Measurements from ENCODE around the gene KCTD17.
"Not testable (repeated sequence)": the region's sequence is repeated elsewhere in the genome, so short reads cannot be mapped to it uniquely, and the experiment has no call there.

KCTD17 gene

DNA sequence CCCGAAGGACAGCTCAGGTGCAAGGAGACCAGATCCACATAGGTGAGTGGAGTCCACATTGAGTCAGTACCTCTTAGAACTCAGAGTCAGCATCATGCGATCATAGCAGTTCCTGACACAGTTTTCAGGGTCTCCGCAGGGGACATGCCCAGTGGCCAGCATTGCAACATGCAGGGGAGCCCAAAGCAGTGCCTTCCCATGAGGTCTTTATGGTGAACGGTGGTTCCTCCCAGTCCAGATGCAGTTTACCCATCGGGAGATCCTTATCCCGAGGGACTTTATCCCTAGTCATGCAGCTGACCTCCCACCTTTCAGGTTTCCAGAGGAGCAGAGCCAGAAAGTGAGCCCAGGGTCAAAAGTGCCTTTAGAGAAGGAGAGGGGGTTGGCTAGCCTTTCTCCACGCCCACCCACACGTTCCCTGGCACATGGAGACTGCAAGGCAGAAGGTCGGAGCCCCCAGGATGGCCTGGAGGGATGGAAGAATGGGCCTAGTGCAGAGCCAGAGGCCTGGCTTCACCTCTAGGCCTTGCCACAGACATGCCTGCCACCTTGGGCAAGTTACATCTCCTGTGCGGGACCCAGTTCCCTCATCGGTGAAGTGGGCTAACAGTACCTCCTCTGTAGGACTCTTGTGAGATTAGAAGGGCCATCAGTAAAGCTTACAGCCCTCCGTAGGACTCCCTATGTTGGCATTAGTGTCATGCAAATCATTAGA is 6.4 kb downstream of the KCTD17 start:
- no peak for DNase-seq (ENCODE audit: low read depth, low spot score)
- no peak overlapping the region for H3K27ac ChIP-seq

DNA sequence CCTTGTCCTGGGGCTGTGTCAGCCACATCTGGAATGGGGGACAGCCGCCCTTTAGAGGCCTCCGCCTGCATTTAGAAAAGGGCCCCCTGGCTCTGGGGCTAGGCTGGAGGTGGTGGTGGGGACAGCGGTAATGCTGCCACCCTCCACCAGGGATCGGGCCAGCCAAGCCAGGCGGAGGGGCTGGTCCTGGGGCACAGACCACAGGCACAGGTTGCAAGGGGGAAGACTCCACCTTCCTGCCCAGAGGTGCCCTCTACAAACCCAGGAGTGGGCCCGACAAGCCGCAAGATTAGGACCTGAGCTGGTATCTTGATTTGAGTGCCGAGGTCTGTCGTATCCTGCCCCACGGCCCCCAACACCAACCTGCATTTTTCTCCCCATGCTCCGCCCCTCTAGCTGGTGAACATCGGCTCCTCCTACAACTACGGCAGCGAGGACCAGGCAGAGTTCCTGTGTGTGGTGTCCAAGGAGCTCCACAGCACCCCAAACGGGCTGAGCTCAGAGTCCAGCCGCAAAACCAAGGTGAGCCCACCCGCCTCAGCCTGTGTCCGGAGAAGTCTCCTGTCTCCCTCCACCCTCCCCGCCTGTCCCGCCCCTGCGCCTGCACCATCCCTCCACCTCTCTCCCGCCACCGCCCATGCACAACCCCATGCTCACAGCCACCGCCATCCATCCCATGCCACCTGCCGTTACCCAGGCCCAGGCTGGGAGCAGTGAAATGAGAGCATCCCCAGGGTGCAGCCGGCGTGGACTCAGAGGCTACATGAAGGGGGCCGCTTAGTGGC is 7.6 kb downstream of the KCTD17 start:
- H3K27ac ChIP-seq: no peak overlapping the region
- DNase-seq (ENCODE audit: low read depth, low spot score): no peak

DNA sequence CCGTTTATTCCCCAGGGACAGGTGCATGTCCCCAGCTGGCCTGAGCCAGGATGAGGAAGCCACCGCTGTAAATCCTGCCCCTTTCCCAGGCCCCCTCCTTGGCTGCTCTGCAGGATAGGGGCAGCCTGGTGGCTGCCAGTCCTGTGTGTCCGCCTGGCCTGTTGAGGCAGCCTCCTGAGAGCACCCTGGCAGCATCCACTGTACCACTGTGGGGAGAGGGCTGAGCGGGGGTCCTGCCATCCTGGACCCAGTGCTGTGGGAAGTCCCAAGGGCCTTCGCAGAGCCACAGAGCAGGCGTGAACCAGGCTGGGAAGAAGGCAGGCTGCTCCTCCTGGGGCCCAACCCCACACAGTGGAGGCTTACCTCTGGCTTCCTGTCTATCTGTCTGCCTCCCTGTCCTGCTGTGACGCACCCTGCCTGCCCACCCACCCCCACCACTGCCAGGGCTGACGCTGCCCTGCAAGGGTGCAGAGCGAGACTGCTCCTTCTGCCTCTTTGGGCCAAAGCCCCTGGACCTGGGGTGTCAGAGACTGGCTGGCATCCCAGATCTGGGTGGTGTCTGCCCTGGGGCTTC is 8.4 kb downstream of the KCTD17 start:
- no peak overlapping the region for H3K27ac ChIP-seq
- no peak for DNase-seq (ENCODE audit: low read depth, low spot score)

DNA sequence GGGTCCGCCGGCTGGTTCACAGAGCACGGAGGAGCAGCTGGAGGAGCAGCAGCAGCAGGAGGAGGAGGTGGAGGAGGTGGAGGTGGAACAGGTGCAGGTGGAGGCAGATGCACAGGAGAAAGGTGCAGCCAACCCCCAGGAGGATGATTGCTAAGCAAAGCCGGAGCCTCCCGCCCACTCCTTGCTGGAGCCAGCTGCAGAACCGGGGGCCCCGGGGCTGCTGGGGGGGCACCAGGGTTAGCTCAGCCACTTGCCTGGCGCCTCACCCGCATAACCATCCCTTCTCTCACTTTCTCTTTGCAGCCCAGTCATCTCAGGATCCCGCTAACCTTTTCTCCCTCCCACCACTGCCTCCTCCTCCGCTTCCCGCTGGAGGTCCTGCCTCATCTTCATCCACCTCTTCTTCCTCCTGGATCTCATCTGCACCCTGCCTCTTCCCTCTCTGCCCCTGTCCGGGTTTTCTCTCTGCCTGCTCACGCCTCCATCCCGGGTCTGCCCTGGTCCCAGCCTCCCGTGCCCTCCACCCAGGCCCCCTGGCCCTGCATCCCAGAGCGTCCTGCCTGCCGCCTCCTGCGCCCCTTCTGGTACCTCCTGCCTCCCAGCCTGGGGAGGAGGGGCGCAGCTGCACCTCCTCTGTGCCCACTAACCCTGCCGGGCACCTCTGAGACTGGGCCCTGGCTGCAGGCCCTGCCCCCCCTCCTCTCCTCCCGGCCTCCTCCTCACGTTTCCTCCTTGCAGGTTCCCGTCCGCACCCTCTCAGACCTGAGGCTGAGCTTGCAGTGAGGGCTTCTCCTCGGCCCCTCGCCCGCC is 9.5 kb downstream of the KCTD17 start:
- DNase-seq (ENCODE audit: low read depth, low spot score): no peak
- no peak overlapping the region for H3K27ac ChIP-seq

DNA sequence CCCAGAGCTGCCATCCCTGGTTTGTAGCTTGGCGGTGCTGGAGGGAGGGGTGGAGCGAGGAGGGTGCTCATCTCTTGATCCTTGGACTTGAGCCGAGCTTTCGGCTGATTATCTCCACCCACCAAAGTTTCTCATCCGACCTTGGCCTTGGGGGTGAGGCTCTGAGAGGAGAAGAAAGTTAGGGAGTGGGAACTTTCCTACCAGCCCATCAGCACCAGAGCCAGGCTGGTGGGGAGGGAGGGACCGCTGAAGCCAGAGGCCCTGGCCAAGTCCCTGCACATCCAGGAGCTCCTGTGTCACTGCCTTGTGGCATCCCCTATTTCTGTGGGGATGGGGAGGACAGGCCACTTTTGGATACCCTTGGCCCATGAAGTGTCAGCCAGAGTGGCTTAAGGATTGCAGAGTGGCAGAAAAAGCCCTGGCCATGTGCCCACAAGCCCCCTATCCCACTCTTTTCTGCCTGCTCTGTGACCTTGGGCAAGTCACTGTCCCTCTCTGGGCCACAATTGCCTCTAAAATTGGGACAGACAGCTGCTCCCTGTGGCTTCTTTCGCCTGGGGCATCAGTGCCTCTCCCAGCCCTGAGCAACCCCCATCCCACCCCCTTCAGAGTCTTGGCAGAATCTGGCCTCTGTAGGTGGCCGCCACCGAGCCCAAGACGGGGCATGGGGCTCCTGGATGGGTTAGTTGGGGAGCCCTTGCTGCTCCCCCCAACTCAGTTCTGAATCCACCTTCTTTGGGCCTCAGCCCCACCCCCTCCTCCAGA is 10.3 kb downstream of the KCTD17 start:
- no peak for DNase-seq (ENCODE audit: low read depth, low spot score)
- H3K27ac ChIP-seq: no peak overlapping the region

DNA sequence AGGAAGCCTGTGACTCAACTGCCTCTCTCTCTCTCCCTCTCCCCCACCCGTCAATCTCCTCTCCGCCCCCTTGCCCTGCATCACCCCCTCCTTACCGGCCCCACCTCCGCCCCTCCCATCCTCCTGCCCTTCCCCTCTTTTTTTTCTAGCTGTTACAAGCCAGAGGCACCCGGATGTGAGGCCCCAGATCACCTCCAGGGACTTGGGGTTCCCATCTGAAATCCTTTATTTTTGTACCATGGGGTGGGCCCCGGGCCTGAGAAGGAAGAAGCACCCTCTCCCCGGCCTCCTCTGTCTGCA is 10.8 kb downstream of the KCTD17 start:
- DNase-seq (ENCODE audit: low read depth, low spot score): no peak
- H3K27ac ChIP-seq: no peak overlapping the region

DNA sequence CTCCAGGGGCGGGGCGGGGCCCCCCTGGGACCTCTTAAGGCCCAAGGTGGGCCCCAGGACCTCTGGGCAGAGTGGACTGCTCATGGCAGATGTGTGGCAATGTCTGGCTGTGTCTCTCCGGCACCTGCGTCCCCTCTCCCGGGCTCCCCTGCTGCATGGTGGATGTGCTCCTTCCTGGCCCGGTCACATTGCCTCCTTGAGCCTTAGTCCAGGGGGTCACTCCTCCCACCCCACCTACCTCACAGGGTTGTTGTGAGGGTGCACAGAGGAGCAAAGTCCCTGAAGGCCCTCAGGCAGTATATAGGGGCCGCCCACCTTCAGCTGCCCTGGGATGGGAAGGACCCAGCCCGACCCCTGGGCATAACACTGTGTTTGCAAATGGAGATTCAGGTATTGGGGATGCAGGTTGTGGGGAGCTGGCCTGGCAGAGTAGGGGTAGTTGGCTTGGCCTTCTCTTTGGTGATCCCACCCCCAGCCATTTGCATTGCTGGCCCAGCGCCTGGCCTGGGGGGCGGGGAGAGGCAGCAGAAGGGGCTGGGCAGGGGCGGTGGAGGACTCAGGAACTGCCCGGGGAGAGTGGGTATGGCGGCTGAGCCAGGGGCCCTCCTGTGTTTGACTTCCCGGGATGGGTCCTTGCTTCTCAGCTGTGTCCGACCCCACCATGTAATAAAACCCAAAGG is 11.3 kb downstream of the KCTD17 start:
- H3K27ac ChIP-seq: no peak overlapping the region

DNA sequence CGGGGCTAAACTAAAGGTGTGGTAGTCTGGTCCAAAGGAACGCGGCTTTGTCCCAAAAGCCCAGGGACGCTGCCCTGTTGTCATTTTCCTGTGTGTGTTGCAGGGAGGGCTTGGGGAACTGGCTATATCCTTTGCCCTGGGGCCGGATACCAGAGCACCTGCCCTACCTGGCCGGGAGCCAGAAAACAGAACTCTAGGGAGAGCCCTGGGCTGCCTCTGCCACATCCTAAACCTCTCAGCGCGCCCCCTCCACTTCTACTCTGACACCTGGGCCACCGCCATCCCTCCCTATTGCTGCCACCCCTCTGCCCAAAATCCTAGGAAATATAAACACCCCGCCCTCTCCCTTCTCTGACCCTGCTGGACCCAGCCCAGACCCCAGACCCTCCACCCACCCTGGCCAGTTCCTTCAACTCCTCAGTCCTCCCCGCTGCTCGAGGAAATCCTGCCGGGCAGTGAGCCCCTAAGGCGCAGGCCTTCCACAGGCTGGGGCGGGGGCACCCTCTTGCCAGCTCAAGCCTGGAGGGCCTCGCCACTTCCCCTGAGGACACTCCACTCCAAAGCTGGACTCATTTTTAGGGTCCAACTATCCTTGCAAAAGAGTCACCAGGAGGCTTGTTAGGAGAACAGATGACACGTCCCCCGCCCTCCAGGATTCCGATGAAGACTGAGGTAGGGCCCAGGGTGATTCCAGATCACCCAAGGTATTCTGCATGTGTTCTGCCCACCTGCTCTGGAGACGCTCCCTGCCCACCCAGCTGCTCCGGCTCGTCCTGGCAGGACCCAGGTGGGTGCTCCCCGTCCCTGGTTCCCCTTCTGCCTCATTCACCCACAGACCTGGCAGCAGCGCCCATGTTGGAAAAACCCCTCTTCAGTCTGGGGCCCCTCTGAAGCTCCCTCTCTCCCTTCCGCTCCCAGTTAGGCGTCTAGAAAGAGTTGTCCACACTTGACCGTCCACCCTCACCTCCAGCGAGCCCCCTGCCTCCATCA is 12.2 kb downstream of the KCTD17 start:
- no peak for DNase-seq (ENCODE audit: low read depth, low spot score)
- no peak overlapping the region for H3K27ac ChIP-seq

More for the DNA sequence above, 11.3 kb downstream of the KCTD17 start:
- DNase-seq (ENCODE audit: low read depth, low spot score): no peak

DNA sequence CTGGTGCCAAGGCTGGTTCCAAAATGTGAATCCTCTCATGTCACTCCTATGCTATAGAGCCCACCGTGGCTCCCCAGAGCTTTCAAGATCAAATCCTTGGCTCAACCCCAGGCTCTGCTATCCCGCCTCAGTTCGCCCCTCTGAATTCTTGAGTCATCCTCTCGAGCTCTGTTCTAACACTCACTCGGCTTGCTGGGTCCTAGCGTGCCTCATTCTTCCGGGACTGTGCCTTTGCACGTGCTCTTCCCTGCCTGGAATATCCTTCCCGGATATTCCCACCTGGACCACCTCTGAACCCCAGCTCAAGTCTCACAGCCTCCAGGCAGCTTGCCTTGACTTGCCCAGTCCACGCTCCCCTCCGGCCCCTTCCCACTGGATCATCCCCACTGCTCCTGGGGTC is 13.0 kb downstream of the KCTD17 start:
- DNase-seq (ENCODE audit: low read depth, low spot score): no peak
- no peak overlapping the region for H3K27ac ChIP-seq

DNA sequence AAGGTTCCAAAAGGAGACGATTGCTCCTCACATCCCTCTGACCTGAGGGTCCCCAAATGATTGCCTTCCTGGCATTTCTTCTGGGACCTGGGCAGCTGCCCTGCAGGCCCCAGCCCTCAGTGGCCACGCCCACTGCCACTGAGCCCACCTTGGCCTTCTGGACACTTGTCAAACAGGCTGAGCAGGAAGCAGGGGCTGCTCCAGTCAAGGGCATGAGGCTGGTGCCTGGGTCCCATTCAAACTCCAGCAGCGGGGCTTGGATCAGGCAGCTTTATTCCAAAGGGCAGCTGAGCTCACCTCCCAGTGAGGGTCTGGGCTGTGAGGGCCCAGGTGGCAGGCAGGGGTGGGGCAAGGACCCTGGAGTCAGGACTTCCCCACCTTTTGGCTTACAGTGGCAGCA is 13.6 kb downstream of the KCTD17 start:
- H3K27ac ChIP-seq: no peak overlapping the region
- DNase-seq (ENCODE audit: low read depth, low spot score): no peak

DNA sequence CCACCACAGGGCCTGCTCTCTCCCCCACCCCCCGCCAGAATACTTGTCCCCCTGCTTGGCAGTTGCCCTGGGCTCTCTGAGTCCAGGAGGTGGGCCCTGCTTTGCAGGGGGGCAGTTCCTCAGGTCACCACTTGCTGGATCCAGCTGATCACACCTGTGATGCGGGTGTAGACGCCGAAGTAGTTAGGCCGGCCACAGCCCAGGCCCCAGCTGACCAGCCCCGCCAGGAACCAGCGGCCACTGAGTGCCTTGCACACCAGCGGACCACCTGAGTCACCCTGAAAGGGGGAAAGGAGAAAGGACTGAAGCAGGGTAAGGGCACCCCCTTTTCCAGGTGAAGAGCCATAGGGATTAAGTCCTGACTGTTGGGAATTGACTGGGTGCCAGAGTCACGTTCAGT is 14.4 kb downstream of the KCTD17 start:
- no peak for DNase-seq (ENCODE audit: low read depth, low spot score)
- H3K27ac ChIP-seq: no peak overlapping the region

DNA sequence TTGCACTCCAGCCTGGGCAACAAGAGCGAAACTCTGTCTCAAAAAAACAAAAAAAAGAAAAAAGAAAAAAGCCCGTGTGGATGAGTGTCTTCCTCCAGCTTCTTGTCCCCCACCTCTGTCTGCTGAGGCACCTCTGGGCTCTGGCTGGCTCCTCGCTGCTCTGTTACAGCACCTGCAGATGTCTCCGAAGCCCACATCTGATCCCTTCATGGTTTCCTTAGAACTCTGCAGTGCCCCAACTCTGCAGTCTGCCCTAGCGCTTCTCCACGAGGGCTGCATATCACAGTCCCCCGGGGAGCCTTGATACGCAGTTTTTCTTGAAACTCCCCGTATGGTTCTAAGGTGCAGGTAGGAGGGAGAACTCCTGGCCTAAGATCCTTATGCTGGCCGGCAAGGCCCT is 15.9 kb downstream of the KCTD17 start:
- no peak overlapping the region for H3K27ac ChIP-seq
- no peak for DNase-seq (ENCODE audit: low read depth, low spot score)

DNA sequence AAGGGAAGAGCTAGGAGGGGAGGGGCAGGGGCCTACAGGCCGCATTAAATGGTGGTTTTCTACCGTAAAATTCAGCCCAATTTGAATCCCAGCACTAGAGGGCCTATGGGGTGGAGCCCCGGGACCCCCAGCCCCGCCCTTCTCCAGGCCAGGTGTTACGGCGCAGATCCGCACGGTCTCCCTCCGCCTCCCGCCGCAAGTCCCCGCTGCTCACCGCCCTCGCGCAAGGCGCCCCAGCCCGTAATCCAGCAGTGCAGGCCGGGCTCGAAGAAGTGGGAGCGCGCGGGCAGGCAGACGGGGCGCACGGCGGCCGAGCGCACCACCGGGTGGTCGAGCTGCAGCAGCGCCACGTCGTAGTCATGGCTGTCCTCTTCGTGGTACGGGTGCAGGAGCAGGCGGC is 17.3 kb downstream of the KCTD17 start:
- DNase-seq (ENCODE audit: low read depth, low spot score): no peak
- H3K27ac ChIP-seq: no peak overlapping the region

DNA sequence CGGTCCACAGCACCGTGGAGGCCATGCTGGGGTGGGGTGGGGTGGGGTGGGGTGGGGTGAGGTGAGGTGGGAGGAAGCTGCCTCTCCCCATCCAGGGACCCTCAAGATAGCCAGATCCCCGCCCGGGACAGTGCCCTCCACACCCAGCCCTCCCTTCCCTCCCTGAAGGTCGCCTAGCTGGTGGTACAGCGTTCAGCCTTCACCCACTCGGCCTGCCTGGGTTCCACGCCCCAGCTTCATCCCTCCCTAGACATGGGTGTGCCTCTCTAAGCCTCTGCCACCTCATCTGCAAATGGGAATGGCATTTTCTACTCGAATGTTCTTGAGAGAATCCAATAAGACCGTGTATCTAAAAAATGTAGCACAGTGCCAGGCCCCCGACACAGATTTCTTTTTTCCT is 17.8 kb downstream of the KCTD17 start:
- DNase-seq (ENCODE audit: low read depth, low spot score): no peak
- no peak overlapping the region for H3K27ac ChIP-seq

DNA sequence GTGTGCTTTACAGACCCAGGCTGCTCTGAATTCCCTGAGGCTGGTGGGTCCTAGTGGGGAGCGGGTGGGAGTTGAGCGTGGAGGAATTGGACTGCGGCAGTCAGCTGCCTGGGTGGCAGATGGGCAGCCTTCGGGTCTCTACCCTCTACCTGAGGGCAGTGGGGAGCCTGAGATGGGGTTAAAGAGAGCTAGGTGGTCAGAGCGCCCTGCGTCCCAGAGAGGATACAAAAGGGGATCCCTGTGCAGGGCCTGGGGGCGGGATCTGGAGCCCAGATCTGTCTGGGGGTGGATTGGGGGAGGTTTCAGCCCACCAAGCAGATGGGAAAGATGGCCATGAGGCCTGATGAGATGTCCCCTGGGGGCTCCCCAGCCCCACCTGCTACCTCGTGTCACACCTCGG is 18.2 kb downstream of the KCTD17 start:
- no peak overlapping the region for H3K27ac ChIP-seq
- DNase-seq (ENCODE audit: low read depth, low spot score): no peak

DNA sequence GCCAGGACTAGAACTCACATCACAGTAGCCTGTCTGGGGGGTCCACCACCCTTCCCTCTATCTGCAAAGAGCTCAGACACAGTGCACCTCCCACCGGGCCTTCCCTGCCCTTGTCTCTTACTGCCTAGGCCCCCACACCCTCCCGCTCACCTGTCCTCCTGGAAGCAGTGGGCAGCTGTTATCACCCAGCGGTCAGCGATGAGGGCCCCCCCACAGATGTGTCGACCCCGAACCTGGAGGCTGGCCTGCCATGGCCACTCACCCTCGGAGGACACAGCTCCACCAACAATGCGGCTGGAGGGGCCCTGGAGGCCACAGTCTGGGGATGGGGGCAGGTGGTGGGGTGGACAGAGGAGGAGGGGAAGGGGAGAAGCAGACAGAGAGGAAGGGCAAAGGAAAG is 18.8 kb downstream of the KCTD17 start:
- DNase-seq (ENCODE audit: low read depth, low spot score): no peak

DNA sequence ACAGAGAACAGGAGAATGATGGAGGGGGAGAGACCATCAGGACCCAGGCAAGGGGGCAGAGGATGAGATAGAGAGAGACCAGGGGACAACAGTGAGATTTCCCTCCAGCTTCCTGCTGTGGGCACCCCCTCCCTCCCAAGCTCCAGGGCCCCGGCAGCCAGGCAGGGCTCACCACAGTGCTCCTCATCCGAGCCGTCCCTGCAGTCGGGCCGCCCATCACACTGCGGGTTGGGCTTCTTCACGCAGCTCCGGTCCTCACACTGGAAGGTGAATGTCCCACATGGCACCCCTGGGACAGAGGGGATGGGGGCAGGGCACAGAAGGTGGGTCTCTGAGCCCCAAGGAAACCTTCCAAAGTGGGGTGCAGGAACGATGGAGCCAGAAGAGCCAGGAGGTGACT is 19.2 kb downstream of the KCTD17 start:
- no peak overlapping the region for H3K27ac ChIP-seq
- DNase-seq (ENCODE audit: low read depth, low spot score): no peak

More for the DNA sequence above, 18.8 kb downstream of the KCTD17 start:
- no peak overlapping the region for H3K27ac ChIP-seq

DNA sequence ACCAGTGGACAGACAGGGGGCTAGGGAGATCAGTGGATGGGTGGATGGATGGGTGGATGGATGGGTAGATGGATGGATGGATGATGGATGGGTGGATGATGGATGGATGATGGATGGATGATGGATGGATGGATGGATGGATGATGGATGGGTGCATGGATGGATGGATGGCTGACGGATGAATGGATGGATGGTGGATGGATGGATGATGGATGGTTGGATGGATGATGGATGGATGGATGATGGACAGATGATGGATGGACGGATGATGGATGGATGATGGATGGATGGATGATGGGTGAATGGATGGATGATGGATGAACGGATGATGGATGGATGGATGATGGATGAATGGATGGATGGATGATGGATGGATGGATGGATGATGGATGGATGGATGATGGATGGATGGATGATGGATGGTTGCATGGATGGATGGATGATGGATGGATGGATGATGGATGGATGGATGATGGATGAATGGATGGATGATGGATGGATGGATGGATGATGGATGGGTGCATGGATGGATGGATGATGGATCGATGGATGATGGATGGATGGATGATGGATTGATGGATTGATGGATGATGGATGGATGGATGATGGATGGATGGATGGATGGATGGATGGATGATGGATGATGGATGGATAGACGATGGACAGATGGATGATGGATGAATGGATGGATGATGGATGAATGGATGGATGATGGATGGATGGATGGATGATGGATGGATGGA is 20.5 kb downstream of the KCTD17 start:
- not testable (repeated sequence) for H3K27ac ChIP-seq; DNase-seq (ENCODE audit: low read depth, low spot score)
